RWPE1 (cell line): ENCODE results near the gene WDFY2.

Source experiments
- CTCF ChIA-PET: fragments of 350-600 bp; sonication (Branson Sonifier 250); formaldehyde crosslinking; extraction: SDS; loops from one replicate; lab custom pipeline; 2021; lab: Yijun Ruan, JAX
- POLR2A ChIA-PET: fragments of 400-600 bp; formaldehyde crosslinking; extraction: SDS; loops from one replicate; lab custom pipeline; 2020; ENCODE audit warnings: antibody characterized with exemption; ENCODE audit not compliant: low non-redundant PET; lab: Yijun Ruan, JAX
- DNase-seq: peaks from one replicate; pipeline ENCODE4 v3.0.0; 2012; ENCODE audit warnings: low spot score
- H3K27ac ChIP-seq: fragments of 450-650 bp; 2 replicates; pipeline ENCODE4 v1.5.1; 2017
- CTCF ChIP-seq: fragments of 450-650 bp; conservative IDR thresholded peaks from 2 replicates; pipeline ENCODE4 v1.5.1; 2017; ENCODE audit warnings: low read depth, mild to moderate bottlenecking

Gene WDFY2

GRCh38 chr13:51547425-51548176 lies 36.7 kb upstream of the WDFY2 start:
- no peak for TF ChIP-seq CTCF
- CTCF ChIA-PET: no interaction called here
- H3K27ac ChIP-seq: no peak overlapping the region
- POLR2A ChIA-PET: no interaction called here
- no peak for DNase-seq

GRCh38 chr13:51549050-51549449 lies 35.2 kb upstream of the WDFY2 start:
- POLR2A ChIA-PET: no interaction called here
- TF ChIP-seq CTCF: no peak
- no peak for DNase-seq
- CTCF ChIA-PET: no interaction called here
- no peak overlapping the region for H3K27ac ChIP-seq

- POLR2A ChIA-PET: no interaction called here
- TF ChIP-seq CTCF: no peak
- CTCF ChIA-PET: no interaction called here
- no peak overlapping the region for H3K27ac ChIP-seq
- DNase-seq: no peak
Observed at GRCh38 chr13:51549593-51549992, 34.7 kb upstream of the WDFY2 start.

- no peak for DNase-seq
- no peak overlapping the region for H3K27ac ChIP-seq
- no peak for TF ChIP-seq CTCF
- POLR2A ChIA-PET: no interaction called here
- CTCF ChIA-PET: interaction anchor here (0.6 kb wide), 1 partner anchor 177 kb away, joined by 5 read pairs; no protein-coding TSS in a partner anchor
Observed at GRCh38 chr13:51550151-51550550, 34.1 kb upstream of the WDFY2 start.

DNA sequence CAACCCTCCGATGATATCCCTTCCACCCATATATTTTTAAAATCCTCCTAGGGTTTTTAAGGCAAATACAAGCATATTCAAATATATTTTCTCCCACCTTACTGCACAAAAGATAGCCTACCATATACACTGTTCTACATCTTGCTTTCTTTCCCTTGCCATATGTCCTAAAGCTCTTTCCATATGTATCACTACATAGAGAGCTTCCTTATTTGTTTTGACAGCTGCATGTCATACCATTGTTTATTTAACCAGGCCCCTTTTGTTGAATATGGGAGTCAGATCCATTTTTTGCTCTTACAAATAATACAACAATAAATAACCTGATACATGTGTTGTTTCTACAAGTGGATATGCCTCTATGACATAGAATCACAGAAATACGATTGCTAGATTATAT lies 32.8 kb upstream of the WDFY2 start:
- CTCF ChIA-PET: interaction anchor here (0.7 kb wide), 1 partner anchor 311 kb away, joined by 3 read pairs; no protein-coding TSS in a partner anchor
- DNase-seq: no peak
- H3K27ac ChIP-seq: no peak overlapping the region
- POLR2A ChIA-PET: no interaction called here
- TF ChIP-seq CTCF: no peak

DNA sequence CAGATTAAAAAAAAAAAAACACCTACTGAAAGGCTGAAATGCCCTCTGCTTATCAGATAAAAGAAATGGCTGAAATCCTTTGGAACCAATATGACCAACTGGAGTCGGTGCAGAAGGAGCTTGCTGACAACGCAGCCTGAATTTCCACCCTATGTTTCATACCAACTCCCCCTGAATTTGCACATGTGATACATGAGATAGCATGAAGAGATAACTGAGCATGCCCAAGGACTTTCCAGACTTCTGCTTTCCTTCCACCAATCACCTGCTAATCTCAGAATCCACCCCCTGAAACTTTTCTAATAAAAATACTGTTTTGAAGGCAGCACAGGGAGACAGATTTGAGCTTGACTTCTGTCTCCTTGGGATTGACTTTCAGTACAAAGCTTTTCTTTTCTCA lies 32.2 kb upstream of the WDFY2 start:
- ChIA-PET CTCF (no interaction called here), POLR2A (no interaction called here)
- no peak for TF ChIP-seq CTCF
- H3K27ac ChIP-seq: no peak overlapping the region
- DNase-seq: no peak
